GM12878 (cell line): Measurements from ENCODE around the gene RFPL2. TPM values are rescaled to one million over a fixed set of nuclear protein-coding genes. Genes with fewer than 3 reads are reported as not detected.

ENCODE experiments used
- ATAC-seq: fragments of 200-7000 bp; cut with Tn5 transposase; 3 replicates; pipeline ENCODE4 v1.9.1; 2020; ENCODE audit warnings: mild to moderate bottlenecking, moderate library complexity
- BruUV-seq: library from RNA; stranded (reverse); fragments of 400-500 nt; replicated peaks from 2 replicates; lab custom pipeline; 2021; lab: Mats Ljungman, UMichigan
- CTCF ChIA-PET: fragments of 300-600 bp; sonication (Branson Sonifier 250); formaldehyde crosslinking; extraction: SDS; loops from one replicate; lab custom pipeline; 2021; ENCODE audit warnings: inconsistent platforms; lab: Yijun Ruan, JAX
- POLR2A ChIA-PET: fragments of 350-600 bp; formaldehyde crosslinking; extraction: SDS; loops from one replicate; lab custom pipeline; 2021; ENCODE audit warnings: inconsistent platforms; lab: Charles Lee
- RAD21 ChIA-PET: fragments of 300-600 bp; sonication (Branson Sonifier 250); formaldehyde crosslinking; loops from one replicate; lab custom pipeline; 2023; ENCODE audit warnings: antibody characterized with exemption; ENCODE audit not compliant: unreplicated experiment; lab: Charles Lee
- SMC1A ChIA-PET: fragments of 300-600 bp; sonication (Branson Sonifier 250); formaldehyde crosslinking; loops from one replicate; lab custom pipeline; 2023; ENCODE audit not compliant: unreplicated experiment, uncharacterized antibody; lab: Charles Lee
- DNase-seq: peaks from one replicate; pipeline ENCODE4 v3.0.0-alpha.2; 2011; ENCODE audit warnings: low read depth, low spot score
- FAIRE-seq: peaks from 3 replicates; lab custom pipeline; 2011; peaks lifted over from hg19 to GRCh38; lab: Jason Lieb, UNC
- H2AFZ ChIP-seq: 2 replicates; pipeline ENCODE4 v1.6.0; 2011; ENCODE audit warnings: low read depth, low read length, control low read depth; ENCODE audit not compliant: control insufficient read depth
- H3K27ac ChIP-seq: 2 replicates; pipeline ENCODE4 v1.5.1; 2011; ENCODE audit warnings: control low read depth; ENCODE audit not compliant: control insufficient read depth, insufficient read depth
- H3K27me3 ChIP-seq, 2 experiments: replicated peaks in 1 of 2; 2 replicates each; pipeline versions ENCODE4 v1.6.0 to v1.6.1; 2011; ENCODE audit warnings: low read length in 1 of 2; ENCODE audit not compliant: control insufficient read depth in 2 of 2, insufficient read depth in 2 of 2
- H3K36me3 ChIP-seq, 2 experiments: 2 replicates each; pipeline ENCODE4 v1.5.1; 2011; ENCODE audit warnings: low read length in 1 of 2; ENCODE audit not compliant: control insufficient read depth in 2 of 2, insufficient read depth in 2 of 2
- H3K4me1 ChIP-seq: 2 replicates; pipeline ENCODE4 v1.6.1; 2011; ENCODE audit warnings: mild to moderate bottlenecking, low read length, moderate library complexity, mixed read lengths; ENCODE audit not compliant: control insufficient read depth, insufficient read depth
- H3K4me2 ChIP-seq: 2 replicates; pipeline ENCODE4 v1.6.0; 2011; ENCODE audit warnings: control low read depth; ENCODE audit not compliant: control insufficient read depth, insufficient read depth
- H3K4me3 ChIP-seq: fragments of 200-600 bp; sonication (generic); 2 replicates; pipeline ENCODE4 v1.5.1; 2016
- H3K79me2 ChIP-seq: 2 replicates; pipeline ENCODE4 v1.6.0; 2011; ENCODE audit warnings: low read length; ENCODE audit not compliant: control insufficient read depth, insufficient read depth
- H3K9ac ChIP-seq: 2 replicates; pipeline ENCODE4 v1.8.0; 2011; ENCODE audit warnings: low read length, control low read depth, mixed read lengths; ENCODE audit not compliant: control insufficient read depth, insufficient read depth
- H3K9me3 ChIP-seq: replicated peaks from 3 replicates; pipeline ENCODE4 v1.5.1; 2011; ENCODE audit warnings: mild to moderate bottlenecking, low read length; ENCODE audit not compliant: control insufficient read depth, insufficient read depth
- H4K20me1 ChIP-seq: 2 replicates; pipeline ENCODE4 v1.6.0; 2011; ENCODE audit not compliant: control insufficient read depth, insufficient read depth
- FOXM1 ChIP-seq: IDR thresholded peaks from 2 replicates; pipeline ENCODE4 v1.6.1; 2012; ENCODE audit warnings: low read depth, mild to moderate bottlenecking, inconsistent platforms, low read length, moderate library complexity
- GABPA ChIP-seq: IDR thresholded peaks from 2 replicates; pipeline ENCODE4 v1.6.1; 2014; ENCODE audit warnings: antibody characterized with exemption, low read depth, mild to moderate bottlenecking, inconsistent platforms
- HCFC1 ChIP-seq: fragments of 150-350 bp; IDR thresholded peaks from 2 replicates; pipeline ENCODE4 v1.6.1; 2014; ENCODE audit warnings: low read length
- WRNIP1 ChIP-seq: IDR thresholded peaks from 2 replicates; pipeline ENCODE4 v1.6.1; 2011; ENCODE audit warnings: low read depth, low read length, improper control_type of control experiment, borderline replicate concordance
- ZNF687 ChIP-seq: fragments of 450-650 bp; IDR thresholded peaks from 2 replicates; pipeline ENCODE4 v1.6.1; 2017; ENCODE audit warnings: mild to moderate bottlenecking, moderate library complexity
- WGBS: methylation state at CpG from one replicate; pipeline ENCODE4 v1.1.6; 2016; ENCODE audit warnings: low lambda C conversion rate; ENCODE audit not compliant: insufficient replicate concordance, insufficient coverage; ENCODE audit errors: missing lambda C conversion rate; 5-methylcytosine and 5-hydroxymethylcytosine counted together
- in situ Hi-C: fragments of 300-500 bp; cut with MboI; formaldehyde crosslinking; loops from 9 replicates; pipeline ENCODE4 v1.14.3; 2018; ENCODE audit warnings: mixed read lengths
- intact Hi-C: fragments of 100-400 bp; cut with micrococcal nuclease; formaldehyde crosslinking; loops from one replicate; pipeline ENCODE4 v1.14.2; 2022; ENCODE audit not compliant: unreplicated experiment
- polyA plus RNA-seq, 11 experiments: library from polyadenylated mRNA; depleted of rRNA in 4 of 11; unstranded in 6 of 11; stranded (reverse) in 5 of 11; fragments of >200 nt; fragmentation: Nextera tagmentation in 4 of 11; fragmentation: Illumina TruSeq in 1 of 11; extraction: Ambion mirVana in 4 of 11; extraction: Trizol in 1 of 11; gene quantifications; 1 replicate in 1 of 11; 2 replicates in 10 of 11; pipeline versions ENCODE4 v1.2.1 to v1.2.3, GENCODE V29; 2011 to 2016; ENCODE audit warnings: inconsistent platforms in 2 of 11, missing spikeins in 2 of 11, low read depth in 1 of 11
- total RNA-seq, 4 experiments: library from RNA; depleted of rRNA in 3 of 4; stranded (reverse); fragments of >200 nt in 3 of 4; fragmentation: Illumina TruSeq in 1 of 4; extraction: Trizol in 1 of 4; gene quantifications; 2 replicates each; pipeline versions ENCODE4 v1.2.1 to v1.2.3, GENCODE V29; 2013 to 2021

Gene RFPL2
- total and polyA plus RNA-seq, 10 of the 15 experiments (the other 5 are each of a cell fraction or from before 2014, with no cell fraction given), result not detected

GRCh38 chr22:32248276-32248675 is 43.4 kb upstream of the RFPL2 start:
- H3K4me2 ChIP-seq, result no peak overlapping the region
- no peak overlapping the region for H3K9ac ChIP-seq
- no TSS peak for BruUV-seq
- SMC1A ChIA-PET, result no interaction called here
- in situ Hi-C loops, result no loop called here
- no peaks in the 10 kb centered on the region for H3K9me3 ChIP-seq
- no peak overlapping the region for H3K27ac ChIP-seq
- RAD21 ChIA-PET, result no interaction called here
- FAIRE-seq (no peak), ATAC-seq (no peak)
- H2AFZ ChIP-seq, result no peak overlapping the region
- H3K36me3 ChIP-seq, result no peaks in the 10 kb centered on the region
- WGBS, result 0% methylated on average over 1 of the region's 1 CpG
- no peak for TF ChIP-seq WRNIP1
- no peak for TF ChIP-seq FOXM1
- TF ChIP-seq ZNF687, result no peak
- TF ChIP-seq GABPA, result no peak
- TF ChIP-seq HCFC1, result no peak
- TF ChIP-seq, all 136 proteins: peak for 0
- POLR2A ChIA-PET, result no interaction called here
- H3K27me3 ChIP-seq, result peaks cover under 1 to 3% of the 10 kb centered on the region in 2 experiments; a peak in 2 of 4 replicates
- no peak for DNase-seq
- H4K20me1 ChIP-seq, result no peaks in the 10 kb centered on the region
- intact Hi-C loops, result no loop called here
- H3K79me2 ChIP-seq, result no peaks in the 10 kb centered on the region
- CTCF ChIA-PET, result no interaction called here
- no peaks in the 10 kb centered on the region for H3K4me1 ChIP-seq
- no peak overlapping the region for H3K4me3 ChIP-seq
